H1 (cell line): ENCODE results near the gene EEF2K. TPM values are rescaled to one million over a fixed set of nuclear protein-coding genes. Genes with fewer than 3 reads are reported as not detected.

Experiments used
- CTCF ChIA-PET: fragments of 300-600 bp; sonication (Branson Sonifier 250); formaldehyde crosslinking; loops from one replicate; lab custom pipeline; 2021; ENCODE audit not compliant: partially characterized antibody; lab: Charles Lee
- POLR2A ChIA-PET: fragments of 300-600 bp; sonication (Branson Sonifier 250); formaldehyde crosslinking; loops from one replicate; lab custom pipeline; 2021; ENCODE audit warnings: inconsistent platforms; ENCODE audit not compliant: partially characterized antibody; lab: Charles Lee
- DNase-seq, 2 experiments: peaks; one replicate each; pipeline versions ENCODE4 v3.0.0 to v3.0.0-alpha.2; 2010 to 2022; ENCODE audit warnings: low spot score in 2 of 2, low read depth in 1 of 2, mixed read lengths in 1 of 2
- FAIRE-seq: peaks from 2 replicates; lab custom pipeline; 2011; peaks lifted over from hg19 to GRCh38; lab: Jason Lieb, UNC
- H2AFZ ChIP-seq: 2 replicates; pipeline ENCODE4 v1.8.1; 2012; ENCODE audit warnings: low read length, inconsistent platforms
- H2AK5ac ChIP-seq: 2 replicates; pipeline ENCODE4 v1.6.1; 2013; ENCODE audit warnings: low read depth, low read length
- H2BK120ac ChIP-seq: replicated peaks from 2 replicates; pipeline ENCODE3; 2013; ENCODE audit warnings: low read depth, low read length, inconsistent platforms
- H2BK12ac ChIP-seq: 2 replicates; pipeline ENCODE4 v1.6.1; 2013; ENCODE audit warnings: low read depth, low read length
- H2BK15ac ChIP-seq: 2 replicates; pipeline ENCODE4 v1.6.1; 2013; ENCODE audit warnings: low read length
- H2BK20ac ChIP-seq: 2 replicates; pipeline ENCODE4 v1.6.1; 2013; ENCODE audit warnings: low read length
- H2BK5ac ChIP-seq: 2 replicates; pipeline ENCODE4 v1.6.1; 2013; ENCODE audit warnings: low read depth, low read length
- H3K14ac ChIP-seq: 2 replicates; pipeline ENCODE4 v1.6.1; 2013; ENCODE audit warnings: inconsistent platforms; ENCODE audit not compliant: insufficient read length
- H3K18ac ChIP-seq: 2 replicates; pipeline ENCODE4 v1.6.1; 2013; ENCODE audit warnings: low read length; ENCODE audit errors: extremely low read depth
- H3K23ac ChIP-seq: 2 replicates; pipeline ENCODE4 v1.6.1; 2013; ENCODE audit warnings: inconsistent platforms; ENCODE audit not compliant: insufficient read length
- H3K23me2 ChIP-seq: 2 replicates; pipeline ENCODE4 v1.6.1; 2013; ENCODE audit warnings: low read depth, low read length
- H3K27ac ChIP-seq: 2 replicates; pipeline ENCODE4 v1.6.1; 2011; ENCODE audit warnings: low read depth, low read length, inconsistent platforms
- H3K27me3 ChIP-seq, 4 experiments: replicated peaks in 1 of 4; 1 replicate in 1 of 4; 2 replicates in 3 of 4; pipeline versions ENCODE4 v1.6.1 to v1.8.1; 2011 to 2013; ENCODE audit warnings: low read length in 3 of 4, mild to moderate bottlenecking in 3 of 4, inconsistent platforms in 2 of 4, mixed read lengths in 2 of 4, moderate library complexity in 1 of 4; ENCODE audit not compliant: control insufficient read depth in 3 of 4, insufficient read depth in 3 of 4; ENCODE audit errors: extremely low read depth in 1 of 4
- H3K36me3 ChIP-seq, 4 experiments: 2 replicates each; pipeline versions ENCODE4 v1.6.1 to v1.8.1; 2011 to 2013; ENCODE audit warnings: mild to moderate bottlenecking in 4 of 4, low read length in 3 of 4, moderate library complexity in 2 of 4, control low read depth in 1 of 4, inconsistent platforms in 1 of 4; ENCODE audit not compliant: insufficient read depth in 4 of 4, control insufficient read depth in 2 of 4
- H3K4ac ChIP-seq: replicated peaks from 2 replicates; pipeline ENCODE3; 2013; ENCODE audit warnings: low read length, low read depth, mixed read lengths, inconsistent platforms; ENCODE audit not compliant: insufficient read length
- H3K4me1 ChIP-seq, 4 experiments: replicated peaks in 1 of 4; 1 replicate in 1 of 4; 2 replicates in 3 of 4; pipeline versions ENCODE4 v1.6.1 to v1.8.1; 2011 to 2013; ENCODE audit warnings: low read length in 3 of 4, inconsistent platforms in 2 of 4, mixed read lengths in 1 of 4; ENCODE audit not compliant: insufficient read depth in 4 of 4, control insufficient read depth in 3 of 4
- H3K4me2 ChIP-seq, 2 experiments: 2 replicates each; pipeline versions ENCODE4 v1.6.1 to v1.8.1; 2011 to 2013; ENCODE audit warnings: low read depth in 2 of 2, low read length in 2 of 2, control low read depth in 1 of 2, inconsistent platforms in 1 of 2, mild to moderate bottlenecking in 1 of 2; ENCODE audit not compliant: insufficient read depth in 1 of 2
- H3K4me3 ChIP-seq, 4 experiments: fragments of 200-600, 300-600 bp in 1 of 4; sonication (generic), shearing (Covaris generic), sonication (Bioruptor Twin) in 1 of 4; 2 replicates each; pipeline versions ENCODE4 v1.5.1 to v1.8.1; 2011 to 2016; ENCODE audit warnings: low read length in 4 of 4, low read depth in 3 of 4, control low read depth in 2 of 4, inconsistent platforms in 2 of 4, mild to moderate bottlenecking in 2 of 4, mixed read lengths in 1 of 4, moderate library complexity in 1 of 4; ENCODE audit not compliant: insufficient read depth in 2 of 4; ENCODE audit errors: extremely low read depth in 1 of 4
- H3K56ac ChIP-seq: replicated peaks from 2 replicates; pipeline ENCODE3; 2013; ENCODE audit warnings: low read depth, mild to moderate bottlenecking, mixed read lengths, low read length, inconsistent platforms; ENCODE audit not compliant: insufficient read length
- H3K79me1 ChIP-seq: 2 replicates; pipeline ENCODE4 v1.6.1; 2013; ENCODE audit warnings: low read depth, low read length, control low read depth
- H3K79me2 ChIP-seq, 2 experiments: 2 replicates each; pipeline versions ENCODE4 v1.6.1 to v1.8.1; 2012 to 2013; ENCODE audit warnings: low read length in 2 of 2, mild to moderate bottlenecking in 2 of 2, inconsistent platforms in 1 of 2; ENCODE audit not compliant: insufficient read depth in 2 of 2, control insufficient read depth in 1 of 2
- H3K9ac ChIP-seq, 4 experiments: replicated peaks in 1 of 4; 1 replicate in 1 of 4; 2 replicates in 3 of 4; pipeline versions ENCODE4 v1.6.1 to v1.8.1; 2011 to 2013; ENCODE audit warnings: low read depth in 3 of 4, low read length in 3 of 4, control low read depth in 2 of 4, mild to moderate bottlenecking in 2 of 4, moderate library complexity in 2 of 4, inconsistent platforms in 1 of 4; ENCODE audit errors: extremely low read depth in 1 of 4
- H3K9me3 ChIP-seq, 2 experiments: 2 replicates each; pipeline versions ENCODE4 v1.6.1 to v1.8.1; 2012 to 2013; ENCODE audit warnings: mild to moderate bottlenecking in 2 of 2, moderate library complexity in 2 of 2, control low read depth in 1 of 2, inconsistent platforms in 1 of 2, low read depth in 1 of 2, low read length in 1 of 2, mixed read lengths in 1 of 2; ENCODE audit not compliant: insufficient read depth in 2 of 2
- H4K20me1 ChIP-seq, 2 experiments: replicated peaks in 1 of 2; 2 replicates each; pipeline versions ENCODE3 to v1.8.1; 2011 to 2013; ENCODE audit warnings: inconsistent platforms in 2 of 2, low read length in 2 of 2, mild to moderate bottlenecking in 1 of 2; ENCODE audit not compliant: insufficient read depth in 2 of 2, control insufficient read depth in 1 of 2
- H4K5ac ChIP-seq: 2 replicates; pipeline ENCODE4 v1.6.1; 2013; ENCODE audit warnings: low read length, low read depth, mixed read lengths, inconsistent platforms; ENCODE audit not compliant: insufficient read length
- H4K8ac ChIP-seq: 2 replicates; pipeline ENCODE4 v1.8.0; 2013; ENCODE audit warnings: mild to moderate bottlenecking, moderate library complexity, low read length, inconsistent platforms; ENCODE audit not compliant: insufficient read depth; ENCODE audit errors: extremely low read depth
- H4K91ac ChIP-seq: replicated peaks from 2 replicates; pipeline ENCODE3; 2013; ENCODE audit warnings: low read length, mixed read lengths, inconsistent platforms; ENCODE audit not compliant: insufficient read length
- SRF ChIP-seq: IDR thresholded peaks from 2 replicates; pipeline ENCODE4 v1.6.1; 2011; ENCODE audit warnings: mild to moderate bottlenecking, low read depth, low read length, moderate library complexity
- YY1 ChIP-seq: IDR thresholded peaks from 2 replicates; pipeline ENCODE4 v1.6.1; 2011; ENCODE audit warnings: low read depth, mild to moderate bottlenecking, low read length
- WGBS, 2 experiments: shearing (Covaris generic) in 1 of 2; methylation state at CpG; one replicate each; pipeline versions ENCODE4 v1.1.6 to v1.1.7; 2013 to 2015; ENCODE audit warnings: low lambda C conversion rate in 2 of 2, mixed read lengths in 2 of 2, inconsistent platforms in 1 of 2, low coverage in 1 of 2, missing lambda C conversion rate in 1 of 2; ENCODE audit not compliant: insufficient replicate concordance in 2 of 2, insufficient coverage in 1 of 2, insufficient read length in 1 of 2; ENCODE audit errors: extremely low coverage in 1 of 2, missing lambda C conversion rate in 1 of 2; 5-methylcytosine and 5-hydroxymethylcytosine counted together
- polyA plus RNA-seq, 7 experiments: library from polyadenylated mRNA; depleted of rRNA in 3 of 7; stranded (reverse) in 5 of 7; unstranded in 2 of 7; fragments of >200 nt in 5 of 7; fragments of 200-250 nt in 2 of 7; gene quantifications; 1 replicate in 5 of 7; 2 replicates in 1 of 7; 4 replicates in 1 of 7; pipeline versions ENCODE4 v1.2.1 to v1.2.3, GENCODE V29; 2011 to 2013; ENCODE audit warnings: missing spikeins in 2 of 7, mixed read lengths in 2 of 7
- total RNA-seq: library from RNA; stranded (reverse); fragmentation: NEBNext Ultra II Directional; extraction: Animal tissue kit (Norgen Biotek cat#: 25700); gene quantifications from 2 replicates; pipeline ENCODE4 v1.2.1, GENCODE V29; 2021

Gene EEF2K
- total and polyA plus RNA-seq, 2 of the 8 experiments (the other 6 are each of a cell fraction or from before 2014, with no cell fraction given), result 14.9 to 30.2 TPM

GRCh38 chr16:22191532-22192260, 14.4 kb upstream of the EEF2K start:
- H3K79me1 ChIP-seq, result no peaks in the 10 kb centered on the region
- no peak overlapping the region for H4K91ac ChIP-seq
- 0 out of 2 replicates have a peak overlapping the region, but pooled peaks have one; percentile 11 for H2BK5ac ChIP-seq
- ChIA-PET CTCF (interaction anchor here (0.6 to 1.4 kb wide), 10 partner anchors 7 to 187 kb away, joined by 3 to 6 read pairs (median 4); partner anchors contain the start of gene EEF2K), POLR2A (interaction anchor here (0.9 to 2.0 kb wide), 10 partner anchors 9 to 202 kb away, joined by 3 to 7 read pairs (median 4); partner anchors contain the start of gene EEF2K)
- H3K36me3 ChIP-seq, result no peaks in the 10 kb centered on the region
- peak overlapping the region in 3 of 4 experiments; percentile 32 to 48 (median 33); a peak in 3 of 7 replicates for H3K9ac ChIP-seq
- H2BK12ac ChIP-seq, result no peak overlapping the region
- H3K4me1 ChIP-seq, result peaks cover 4 to 14% (median 10%) of the 10 kb centered on the region in 4 experiments; a peak in 6 of 7 replicates
- no peaks in the 10 kb centered on the region for H4K20me1 ChIP-seq
- H3K18ac ChIP-seq, result no peak overlapping the region
- no peak overlapping the region for H3K23ac ChIP-seq
- H3K27ac ChIP-seq, result peak overlapping the region; percentile 74; the same call in 1 of the 2 replicates
- TF ChIP-seq YY1 (0 out of 2 replicates have a peak, but pooled peaks have one; percentile 47), SRF (no peak)
- H2BK20ac ChIP-seq, result no peak overlapping the region
- no peak overlapping the region for H2BK120ac ChIP-seq
- peak overlapping the region; percentile 66 to 81 (median 74) for H3K4me3 ChIP-seq
- peak overlapping the region; percentile 92 to 98 for H3K4me2 ChIP-seq
- no peaks in the 10 kb centered on the region for H3K79me2 ChIP-seq
- no peak overlapping the region for H2AFZ ChIP-seq
- no peak overlapping the region for H3K4ac ChIP-seq
- H4K8ac ChIP-seq, result no peak overlapping the region
- no peaks in the 10 kb centered on the region for H3K9me3 ChIP-seq
- DNase-seq (no peak), FAIRE-seq (no peak)
- peak overlapping the region; percentile 23 for H4K5ac ChIP-seq
- H3K23me2 ChIP-seq, result peaks cover 8% of the 10 kb centered on the region
- H3K14ac ChIP-seq, result no peak overlapping the region
- H2AK5ac ChIP-seq, result no peak overlapping the region
- no peak overlapping the region for H3K56ac ChIP-seq
- no peak overlapping the region for H2BK15ac ChIP-seq
- peaks cover 0 to 6% (median 2%) of the 10 kb centered on the region in 4 experiments; a peak in 4 of 7 replicates for H3K27me3 ChIP-seq
- 45% methylated on average over 9 of the region's 9 CpGs; no CpG with 5 or more reads in 1 of the 2 experiments for WGBS, 2 experiments
